Body of pancreas (tissue), 4 donors: ENCODE results near the gene INSR.

Source experiments
- CTCF ChIP-seq, 7 experiments: fragments of 450-650 bp in 4 of 7; fragments of 200-600 bp in 3 of 7; sonication (generic) in 3 of 7; IDR thresholded peaks; one replicate each; pipeline ENCODE4 v1.5.1; 2016 to 2019; ENCODE audit warnings: antibody characterized with exemption in 7 of 7
- POLR2A ChIP-seq, 3 donors: fragments of 450-650 bp; IDR thresholded peaks; one replicate each; pipeline ENCODE4 v1.6.1; 2016; ENCODE audit warnings: antibody characterized with exemption in 3 of 3, mild to moderate bottlenecking in 2 of 3

DNA sequence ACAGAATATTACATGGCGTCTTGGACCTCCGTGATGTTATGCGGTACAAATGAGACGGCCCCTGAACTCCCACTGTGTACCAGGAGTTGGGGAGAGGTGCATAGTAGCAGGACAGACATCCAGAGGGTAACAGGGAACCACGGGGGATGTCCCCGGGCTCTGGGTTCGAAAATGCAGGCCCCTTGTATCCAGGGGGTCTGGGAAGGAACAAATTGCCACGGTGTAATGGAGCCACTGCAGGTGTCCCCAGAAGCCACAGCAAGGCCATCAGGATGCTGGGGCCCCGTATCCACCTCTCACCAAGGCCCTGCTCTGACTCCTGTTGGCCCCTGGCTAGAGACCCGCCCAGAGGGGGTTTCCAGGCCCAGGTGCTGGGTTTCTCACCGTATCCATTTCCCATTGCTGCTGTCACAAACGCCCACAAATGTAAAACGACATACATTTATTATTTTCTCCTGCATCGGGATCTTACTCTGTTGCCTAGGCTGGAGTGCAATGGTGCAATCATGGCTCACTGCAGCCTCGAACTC is 77.8 kb downstream of the INSR start:
- TF ChIP-seq CTCF (IDR thresholded peaks at IDR 0.05): no peak
- no peak for TF ChIP-seq POLR2A (IDR thresholded peaks at IDR 0.05)
